Liver (tissue), 3 donors: Measurements from ENCODE around the gene KIAA0513.

ENCODE experiments used
- EGR1 ChIP-seq, 2 donors: IDR thresholded peaks; 2 replicates each; pipeline ENCODE4 v1.6.1; 2016 to 2018; ENCODE audit warnings: antibody characterized with exemption in 2 of 2, low read depth in 2 of 2
- JUND ChIP-seq, 2 donors: IDR thresholded peaks; 2 replicates each; pipeline ENCODE4 v1.6.1; 2016; ENCODE audit warnings: antibody characterized with exemption in 2 of 2
- NR2F2 ChIP-seq: IDR thresholded peaks from 2 replicates; pipeline ENCODE4 v1.6.1; 2016; ENCODE audit warnings: antibody characterized with exemption
- RAD21 ChIP-seq, 2 donors: IDR thresholded peaks; 2 replicates each; pipeline ENCODE4 v1.6.1; 2016; ENCODE audit warnings: antibody characterized with exemption in 2 of 2, mild to moderate bottlenecking in 2 of 2
- SP1 ChIP-seq: IDR thresholded peaks from 2 replicates; pipeline ENCODE4 v1.6.1; 2018; ENCODE audit warnings: antibody characterized with exemption, mild to moderate bottlenecking
- YY1 ChIP-seq: IDR thresholded peaks from 2 replicates; pipeline ENCODE4 v1.6.1; 2016; ENCODE audit warnings: antibody characterized with exemption, mild to moderate bottlenecking
- TF ChIP-seq, protein P1 (sequence below): fragments of 150-350 bp; IDR thresholded peaks from 2 replicates; pipeline ENCODE4 v1.5.1; 2017; ENCODE audit warnings: improper control_type of control experiment, low read depth, low read length; ENCODE audit not compliant: missing input control
- TF ChIP-seq, protein P2 (sequence below): IDR thresholded peaks from 2 replicates; pipeline ENCODE4 v1.6.1; 2016; ENCODE audit warnings: antibody characterized with exemption, mild to moderate bottlenecking
- TF ChIP-seq, protein P3 (sequence below): IDR thresholded peaks from 2 replicates; pipeline ENCODE4 v1.6.1; 2016; ENCODE audit warnings: antibody characterized with exemption
- TF ChIP-seq, protein P4 (sequence below): IDR thresholded peaks from 2 replicates; pipeline ENCODE4 v1.6.1; 2016; ENCODE audit warnings: antibody characterized with exemption
- TF ChIP-seq, protein P5 (sequence below): IDR thresholded peaks from 2 replicates; pipeline ENCODE4 v1.6.1; 2016; ENCODE audit warnings: antibody characterized with exemption
- donor health status: healthy.
- donor health status: healthy.

DNA sequence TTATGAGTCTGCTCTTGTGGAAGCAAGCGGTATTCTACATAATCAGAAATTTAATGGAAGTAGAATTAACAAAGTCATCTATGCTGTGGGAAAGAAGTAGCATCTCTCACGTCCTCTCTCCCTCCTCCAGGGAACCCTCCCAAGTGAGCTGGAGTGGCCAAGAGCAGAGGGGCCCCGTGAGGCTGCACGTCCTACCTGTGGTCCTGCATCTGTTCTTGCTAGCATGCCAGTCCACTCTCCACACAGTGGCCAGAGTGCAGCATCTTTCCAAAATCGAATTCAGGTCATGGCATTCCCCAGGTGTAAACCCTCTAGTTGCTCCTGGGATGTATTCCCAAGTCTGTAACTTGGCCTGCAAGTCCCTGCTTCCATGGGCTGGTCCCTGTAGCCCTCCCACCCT lies 10.1 kb downstream of the KIAA0513 start:
- TF ChIP-seq, protein P1, sequence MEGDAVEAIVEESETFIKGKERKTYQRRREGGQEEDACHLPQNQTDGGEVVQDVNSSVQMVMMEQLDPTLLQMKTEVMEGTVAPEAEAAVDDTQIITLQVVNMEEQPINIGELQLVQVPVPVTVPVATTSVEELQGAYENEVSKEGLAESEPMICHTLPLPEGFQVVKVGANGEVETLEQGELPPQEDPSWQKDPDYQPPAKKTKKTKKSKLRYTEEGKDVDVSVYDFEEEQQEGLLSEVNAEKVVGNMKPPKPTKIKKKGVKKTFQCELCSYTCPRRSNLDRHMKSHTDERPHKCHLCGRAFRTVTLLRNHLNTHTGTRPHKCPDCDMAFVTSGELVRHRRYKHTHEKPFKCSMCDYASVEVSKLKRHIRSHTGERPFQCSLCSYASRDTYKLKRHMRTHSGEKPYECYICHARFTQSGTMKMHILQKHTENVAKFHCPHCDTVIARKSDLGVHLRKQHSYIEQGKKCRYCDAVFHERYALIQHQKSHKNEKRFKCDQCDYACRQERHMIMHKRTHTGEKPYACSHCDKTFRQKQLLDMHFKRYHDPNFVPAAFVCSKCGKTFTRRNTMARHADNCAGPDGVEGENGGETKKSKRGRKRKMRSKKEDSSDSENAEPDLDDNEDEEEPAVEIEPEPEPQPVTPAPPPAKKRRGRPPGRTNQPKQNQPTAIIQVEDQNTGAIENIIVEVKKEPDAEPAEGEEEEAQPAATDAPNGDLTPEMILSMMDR = no peak
- TF ChIP-seq, protein P2, sequence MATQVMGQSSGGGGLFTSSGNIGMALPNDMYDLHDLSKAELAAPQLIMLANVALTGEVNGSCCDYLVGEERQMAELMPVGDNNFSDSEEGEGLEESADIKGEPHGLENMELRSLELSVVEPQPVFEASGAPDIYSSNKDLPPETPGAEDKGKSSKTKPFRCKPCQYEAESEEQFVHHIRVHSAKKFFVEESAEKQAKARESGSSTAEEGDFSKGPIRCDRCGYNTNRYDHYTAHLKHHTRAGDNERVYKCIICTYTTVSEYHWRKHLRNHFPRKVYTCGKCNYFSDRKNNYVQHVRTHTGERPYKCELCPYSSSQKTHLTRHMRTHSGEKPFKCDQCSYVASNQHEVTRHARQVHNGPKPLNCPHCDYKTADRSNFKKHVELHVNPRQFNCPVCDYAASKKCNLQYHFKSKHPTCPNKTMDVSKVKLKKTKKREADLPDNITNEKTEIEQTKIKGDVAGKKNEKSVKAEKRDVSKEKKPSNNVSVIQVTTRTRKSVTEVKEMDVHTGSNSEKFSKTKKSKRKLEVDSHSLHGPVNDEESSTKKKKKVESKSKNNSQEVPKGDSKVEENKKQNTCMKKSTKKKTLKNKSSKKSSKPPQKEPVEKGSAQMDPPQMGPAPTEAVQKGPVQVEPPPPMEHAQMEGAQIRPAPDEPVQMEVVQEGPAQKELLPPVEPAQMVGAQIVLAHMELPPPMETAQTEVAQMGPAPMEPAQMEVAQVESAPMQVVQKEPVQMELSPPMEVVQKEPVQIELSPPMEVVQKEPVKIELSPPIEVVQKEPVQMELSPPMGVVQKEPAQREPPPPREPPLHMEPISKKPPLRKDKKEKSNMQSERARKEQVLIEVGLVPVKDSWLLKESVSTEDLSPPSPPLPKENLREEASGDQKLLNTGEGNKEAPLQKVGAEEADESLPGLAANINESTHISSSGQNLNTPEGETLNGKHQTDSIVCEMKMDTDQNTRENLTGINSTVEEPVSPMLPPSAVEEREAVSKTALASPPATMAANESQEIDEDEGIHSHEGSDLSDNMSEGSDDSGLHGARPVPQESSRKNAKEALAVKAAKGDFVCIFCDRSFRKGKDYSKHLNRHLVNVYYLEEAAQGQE = no peak
- no peak for TF ChIP-seq RAD21 (IDR thresholded peaks at IDR 0.05)
- TF ChIP-seq, protein P3, sequence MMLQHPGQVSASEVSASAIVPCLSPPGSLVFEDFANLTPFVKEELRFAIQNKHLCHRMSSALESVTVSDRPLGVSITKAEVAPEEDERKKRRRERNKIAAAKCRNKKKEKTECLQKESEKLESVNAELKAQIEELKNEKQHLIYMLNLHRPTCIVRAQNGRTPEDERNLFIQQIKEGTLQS = no peak
- TF ChIP-seq, protein P4, sequence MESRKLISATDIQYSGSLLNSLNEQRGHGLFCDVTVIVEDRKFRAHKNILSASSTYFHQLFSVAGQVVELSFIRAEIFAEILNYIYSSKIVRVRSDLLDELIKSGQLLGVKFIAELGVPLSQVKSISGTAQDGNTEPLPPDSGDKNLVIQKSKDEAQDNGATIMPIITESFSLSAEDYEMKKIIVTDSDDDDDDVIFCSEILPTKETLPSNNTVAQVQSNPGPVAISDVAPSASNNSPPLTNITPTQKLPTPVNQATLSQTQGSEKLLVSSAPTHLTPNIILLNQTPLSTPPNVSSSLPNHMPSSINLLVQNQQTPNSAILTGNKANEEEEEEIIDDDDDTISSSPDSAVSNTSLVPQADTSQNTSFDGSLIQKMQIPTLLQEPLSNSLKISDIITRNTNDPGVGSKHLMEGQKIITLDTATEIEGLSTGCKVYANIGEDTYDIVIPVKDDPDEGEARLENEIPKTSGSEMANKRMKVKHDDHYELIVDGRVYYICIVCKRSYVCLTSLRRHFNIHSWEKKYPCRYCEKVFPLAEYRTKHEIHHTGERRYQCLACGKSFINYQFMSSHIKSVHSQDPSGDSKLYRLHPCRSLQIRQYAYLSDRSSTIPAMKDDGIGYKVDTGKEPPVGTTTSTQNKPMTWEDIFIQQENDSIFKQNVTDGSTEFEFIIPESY = no peak
- TF ChIP-seq YY1 = no peak
- TF ChIP-seq EGR1 (IDR thresholded peaks at IDR 0.05; ENCODE audit: low read depth in 2 of 2) = no peak
- TF ChIP-seq NR2F2 = no peak
- no peak for TF ChIP-seq JUND (IDR thresholded peaks at IDR 0.05)
- TF ChIP-seq, protein P5, sequence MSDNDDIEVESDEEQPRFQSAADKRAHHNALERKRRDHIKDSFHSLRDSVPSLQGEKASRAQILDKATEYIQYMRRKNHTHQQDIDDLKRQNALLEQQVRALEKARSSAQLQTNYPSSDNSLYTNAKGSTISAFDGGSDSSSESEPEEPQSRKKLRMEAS = no peak
- TF ChIP-seq SP1 = no peak
